Epithelial cell of proximal tubule (primary cell): ENCODE measurements around the gene FDX2. TPM values are rescaled to one million over a fixed set of nuclear protein-coding genes. Genes with fewer than 3 reads are reported as not detected.

Source experiments
- DNase-seq: peaks from one replicate; pipeline ENCODE4 v3.0.0-alpha.2; 2011; ENCODE audit warnings: low read depth
- H3K4me3 ChIP-seq: 2 replicates; pipeline ENCODE4 v1.5.1; 2011; ENCODE audit warnings: low read depth, mild to moderate bottlenecking, low read length
- total RNA-seq: library from RNA; depleted of rRNA; stranded (reverse); fragments of >200 nt; gene quantifications from 2 replicates; pipeline ENCODE4 v1.2.3, GENCODE V29; 2015
- TF ChIP-seq, protein P1 (sequence below): conservative IDR thresholded peaks from 2 replicates; pipeline ENCODE4 v1.5.1; 2012; ENCODE audit warnings: low read depth, mild to moderate bottlenecking, low read length

Gene FDX2
- total RNA-seq, 1 donor from 2014 or later = 57.6 TPM

DNA sequence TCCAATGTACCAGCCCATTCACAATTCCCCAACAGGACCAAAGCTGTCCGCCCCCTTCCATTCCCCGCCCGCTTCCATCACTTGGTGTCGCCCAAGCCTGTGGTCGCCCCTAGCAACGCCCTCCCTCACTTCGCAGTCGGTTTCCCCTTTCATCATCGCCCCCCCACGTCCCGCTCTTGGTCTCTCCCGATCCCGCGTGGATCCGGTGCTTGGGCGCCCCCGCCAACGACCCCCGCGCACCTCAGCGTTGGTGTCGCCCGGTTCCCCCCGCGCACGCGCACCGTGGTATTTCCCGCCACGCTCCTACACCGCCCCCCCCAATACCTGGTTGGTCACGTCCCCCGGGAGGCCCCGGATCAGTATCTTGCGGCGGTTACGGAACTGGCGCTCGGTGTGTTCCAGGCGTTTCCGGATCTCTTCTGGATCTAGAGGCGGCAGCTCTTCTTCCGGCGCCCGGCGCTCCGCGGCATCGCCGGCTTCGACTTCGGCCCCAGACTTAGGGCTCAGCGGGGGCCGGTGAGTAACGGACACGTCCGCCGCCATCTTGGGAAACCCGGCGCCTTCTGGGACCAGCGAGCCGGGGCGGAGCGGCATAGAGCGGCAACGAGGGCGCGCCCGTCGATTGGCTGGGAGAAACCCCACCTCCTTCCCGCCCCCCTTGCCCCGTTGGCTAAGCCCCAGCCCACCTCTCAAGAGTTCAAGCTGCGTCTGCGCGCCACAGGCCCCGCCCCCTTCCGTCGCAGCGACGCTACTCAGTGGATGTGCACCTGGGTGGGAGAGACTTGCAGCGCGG, 17.3 kb upstream of the FDX2 start, which contains the start of gene RAVER1:
TSS of gene RAVER1 (minus strand) at position 565 of the 793 bp plus-strand sequence. CDS start at position 543, 22 bp downstream.
- peak within 1 kb of the TSS; percentile 92 for H3K4me3 ChIP-seq
- TF ChIP-seq, protein P1, sequence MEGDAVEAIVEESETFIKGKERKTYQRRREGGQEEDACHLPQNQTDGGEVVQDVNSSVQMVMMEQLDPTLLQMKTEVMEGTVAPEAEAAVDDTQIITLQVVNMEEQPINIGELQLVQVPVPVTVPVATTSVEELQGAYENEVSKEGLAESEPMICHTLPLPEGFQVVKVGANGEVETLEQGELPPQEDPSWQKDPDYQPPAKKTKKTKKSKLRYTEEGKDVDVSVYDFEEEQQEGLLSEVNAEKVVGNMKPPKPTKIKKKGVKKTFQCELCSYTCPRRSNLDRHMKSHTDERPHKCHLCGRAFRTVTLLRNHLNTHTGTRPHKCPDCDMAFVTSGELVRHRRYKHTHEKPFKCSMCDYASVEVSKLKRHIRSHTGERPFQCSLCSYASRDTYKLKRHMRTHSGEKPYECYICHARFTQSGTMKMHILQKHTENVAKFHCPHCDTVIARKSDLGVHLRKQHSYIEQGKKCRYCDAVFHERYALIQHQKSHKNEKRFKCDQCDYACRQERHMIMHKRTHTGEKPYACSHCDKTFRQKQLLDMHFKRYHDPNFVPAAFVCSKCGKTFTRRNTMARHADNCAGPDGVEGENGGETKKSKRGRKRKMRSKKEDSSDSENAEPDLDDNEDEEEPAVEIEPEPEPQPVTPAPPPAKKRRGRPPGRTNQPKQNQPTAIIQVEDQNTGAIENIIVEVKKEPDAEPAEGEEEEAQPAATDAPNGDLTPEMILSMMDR = no peak
- DNase-seq = peak; percentile 56

DNA sequence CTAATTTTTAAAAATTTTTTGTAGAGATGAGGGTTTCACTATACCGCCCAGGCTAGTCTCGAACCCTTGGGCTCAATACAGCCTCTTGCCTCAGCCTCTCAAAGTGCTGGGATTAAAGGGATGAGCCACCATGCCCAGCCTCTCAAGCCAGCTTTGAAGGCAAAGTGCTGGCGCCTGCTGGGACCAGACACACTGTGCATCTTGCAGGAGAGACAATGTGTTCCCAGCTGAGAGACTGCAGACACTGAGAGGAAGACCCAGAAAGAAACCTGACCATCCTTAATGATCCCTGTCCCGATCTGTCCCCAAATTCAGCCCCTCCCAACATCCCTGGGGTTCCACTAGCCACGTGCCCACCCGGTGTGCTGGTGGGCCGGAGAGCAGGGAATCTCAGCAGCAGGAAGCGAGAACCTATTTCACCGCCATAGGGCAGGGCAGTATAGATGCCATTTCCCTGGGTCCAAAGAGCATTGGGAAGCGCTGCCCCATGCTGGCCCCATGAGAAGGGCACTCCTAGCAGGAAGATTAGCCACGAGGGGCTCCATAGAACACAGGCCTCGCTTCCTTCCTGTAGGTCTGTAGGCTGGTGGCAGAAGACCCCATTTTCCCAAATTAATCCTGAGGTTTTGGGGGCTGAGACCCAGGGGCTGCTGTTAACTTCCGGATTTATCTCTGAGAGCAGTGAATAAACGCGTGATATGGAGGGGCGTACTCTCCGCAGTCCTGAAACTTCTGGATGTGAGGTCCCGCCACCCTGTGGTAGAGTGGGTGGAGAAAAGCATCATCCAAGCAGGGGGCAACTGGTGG, 16.5 kb upstream of the FDX2 start:
- H3K4me3 ChIP-seq = peak overlapping the region; percentile 92
- TF ChIP-seq, protein P1 = no peak
- DNase-seq = no peak

DNA sequence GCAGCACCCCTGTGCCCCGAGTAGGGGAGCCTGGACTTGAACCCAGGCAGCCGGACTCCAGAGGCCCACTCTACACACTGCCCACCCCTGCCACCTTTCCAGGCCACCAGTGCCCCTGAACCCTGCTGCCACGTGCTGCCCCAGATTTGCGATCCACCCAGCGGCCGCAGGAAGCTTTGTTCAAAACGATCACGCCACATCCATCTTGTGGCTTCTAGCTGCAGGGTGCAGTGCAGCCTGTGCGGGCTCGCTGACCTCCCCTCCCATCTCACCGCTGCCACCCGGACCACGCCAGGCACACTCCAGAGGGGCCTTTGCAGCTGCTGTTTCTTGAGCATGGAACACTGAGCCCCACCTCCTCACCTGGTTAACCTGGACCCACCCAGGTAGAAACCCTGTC, 13.7 kb upstream of the FDX2 start:
- H3K4me3 ChIP-seq = no peak overlapping the region
- TF ChIP-seq, protein P1 = no peak
- DNase-seq = no peak

DNA sequence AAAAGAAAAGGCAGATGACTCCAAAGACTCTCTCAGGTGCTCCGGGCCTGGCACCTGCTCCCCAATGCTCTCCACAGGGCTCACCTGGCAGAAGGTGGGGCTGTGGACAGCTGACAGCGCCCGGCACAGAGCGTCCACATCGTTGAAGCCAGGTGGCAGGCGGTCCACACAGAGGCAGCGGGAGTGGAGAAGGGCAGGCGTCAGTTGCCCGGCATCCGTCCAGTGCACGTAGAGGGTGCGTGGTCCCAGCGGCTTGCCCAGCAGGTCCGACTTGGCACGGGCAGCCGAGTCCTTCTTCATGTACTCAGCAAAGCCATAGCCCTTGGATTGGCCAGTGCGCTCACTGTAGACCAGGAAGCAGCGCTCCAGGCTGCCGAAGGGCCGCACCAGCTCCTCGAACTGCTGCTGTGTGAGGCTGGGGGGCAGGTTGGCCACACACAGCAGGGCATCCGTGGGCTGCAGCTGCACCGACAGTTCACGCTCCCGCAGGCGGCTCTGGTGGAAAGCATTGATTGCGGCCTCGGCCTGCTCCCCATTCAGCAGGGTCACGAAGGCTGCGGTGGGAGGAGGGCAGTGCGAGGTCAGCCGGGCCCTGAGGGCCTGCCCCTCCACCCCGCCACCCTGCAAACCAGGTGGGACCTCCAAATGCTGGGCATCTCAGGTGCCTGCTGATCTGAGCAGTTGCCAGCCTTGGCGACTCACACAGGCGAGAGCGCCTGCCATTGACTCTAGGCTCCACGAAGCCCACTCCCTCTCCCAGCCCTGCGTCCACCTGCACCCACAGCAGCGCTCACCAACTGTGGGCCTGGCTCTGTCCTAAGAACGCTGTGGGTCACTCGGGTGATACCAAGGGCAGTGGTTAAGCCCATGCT, 13.0 kb upstream of the FDX2 start:
- H3K4me3 ChIP-seq = no peak overlapping the region
- DNase-seq = no peak
- TF ChIP-seq, protein P1 = no peak

GRCh38 chr19:10327793-10328192, 12.0 kb upstream of the FDX2 start:
- DNase-seq = no peak
- TF ChIP-seq, protein P1 = no peak
- H3K4me3 ChIP-seq = no peak overlapping the region

GRCh38 chr19:10325732-10326131, 9.9 kb upstream of the FDX2 start:
- no peak for DNase-seq
- TF ChIP-seq, protein P1 = no peak
- H3K4me3 ChIP-seq = no peak overlapping the region
